Kidney (tissue), 14 donors: Measurements from ENCODE around the gene IQGAP3. TPM values are rescaled to one million over a fixed set of nuclear protein-coding genes. Genes with fewer than 3 reads are reported as not detected.

Experiments used
- DNase-seq, 5 donors: peaks; one replicate each; pipeline ENCODE4 v3.0.0-alpha.2; 2013 to 2020
- FAIRE-seq: peaks from 2 replicates; lab custom pipeline; 2012; peaks lifted over from hg19 to GRCh38; lab: Jason Lieb, UNC
- H3K27ac ChIP-seq, 2 donors: one replicate each; pipeline ENCODE4 v1.7.0; 2013; ENCODE audit warnings: low read depth in 2 of 2, low read length in 2 of 2, inconsistent platforms in 1 of 2
- H3K27me3 ChIP-seq: one replicate; pipeline ENCODE4 v1.7.1; 2013; ENCODE audit warnings: low read length, inconsistent platforms; ENCODE audit not compliant: control insufficient read depth, insufficient read depth
- H3K36me3 ChIP-seq, 3 donors: one replicate each; pipeline versions ENCODE4 v1.7.0 to v1.7.1; 2013; ENCODE audit warnings: low read length in 3 of 3, control low read depth in 1 of 3, inconsistent platforms in 1 of 3; ENCODE audit not compliant: insufficient read depth in 3 of 3, control insufficient read depth in 2 of 3
- H3K4me1 ChIP-seq, 3 donors: one replicate each; pipeline versions ENCODE4 v1.7.0 to v1.7.1; 2013; ENCODE audit warnings: low read length in 3 of 3, inconsistent platforms in 1 of 3, low read depth in 1 of 3; ENCODE audit not compliant: control insufficient read depth in 2 of 3, insufficient read depth in 2 of 3
- H3K4me3 ChIP-seq, 3 donors: one replicate each; pipeline versions ENCODE4 v1.7.0 to v1.8.1; 2013; ENCODE audit warnings: low read length in 3 of 3, control low read depth in 1 of 3, inconsistent platforms in 1 of 3
- H3K9ac ChIP-seq, 3 donors: one replicate each; pipeline versions ENCODE4 v1.7.0 to v1.7.1; 2013; ENCODE audit warnings: low read length in 3 of 3, control low read depth in 1 of 3, inconsistent platforms in 1 of 3
- H3K9me3 ChIP-seq, 3 donors: one replicate each; pipeline versions ENCODE4 v1.7.0 to v1.7.1; 2013; ENCODE audit warnings: low read length in 3 of 3, control low read depth in 1 of 3, inconsistent platforms in 1 of 3; ENCODE audit not compliant: control insufficient read depth in 2 of 3, insufficient read depth in 1 of 3
- CTCF ChIP-seq: IDR thresholded peaks from 3 replicates; pipeline ENCODE4 v1.5.1; 2012; ENCODE audit warnings: mild to moderate bottlenecking, moderate library complexity, borderline replicate concordance; ENCODE audit not compliant: insufficient read depth; ENCODE audit errors: extremely low read depth
- intact Hi-C: fragments of 100-400 bp; cut with DNase I; formaldehyde crosslinking; loops from one replicate; pipeline ENCODE4 v1.11.1; 2022
- polyA plus RNA-seq: library from polyadenylated mRNA; stranded (reverse); fragments of 350-450 nt; fragmentation: Illumina TruSeq; extraction: RNeasy Lipid Tissue Mini Kit (QIAGEN cat#74804); gene quantifications from one replicate; pipeline ENCODE4 v1.2.3, GENCODE V29; 2014; ENCODE audit warnings: low read depth, low replicate concordance; ENCODE audit not compliant: insufficient read depth
- total RNA-seq: library from RNA; stranded (reverse); fragmentation: NEBNext Ultra II Directional; extraction: Animal tissue kit (Norgen Biotek cat#: 25700); gene quantifications from one replicate; pipeline ENCODE4 v1.2.1, GENCODE V29; 2021
- donor health status: control.
- donor health status: control.
- donor health status: control.
- donor health status: control.
- donor health status: control.
- donor health status: DM: yes; HTN: yes; CAD: no.
- donor health status: Normal renal cell carcinoma (clear cell type).

Gene IQGAP3
- total and polyA plus RNA-seq, 2 donors from 2014 or later = 0.13 to 1.7 TPM

- no peak for DNase-seq
- FAIRE-seq = no peak
- Histone ChIP-seq H3K4me1 (no peaks in the 10 kb centered on the region), H3K27me3 (no peaks in the 10 kb centered on the region), H3K4me3 (no peak overlapping the region), H3K36me3 (peaks cover 0 to 2% (median 0%) of the 10 kb centered on the region in 3 donors), H3K27ac (no peak overlapping the region), H3K9ac (no peak overlapping the region), H3K9me3 (no peaks in the 10 kb centered on the region)
- intact Hi-C loops = no loop called here
- TF ChIP-seq CTCF = no peak
These were observed 32.5 kb downstream of the IQGAP3 start for GRCh38 chr1:156539818-156540355.

GRCh38 chr1:156538711-156539440, 33.5 kb downstream of the IQGAP3 start:
- FAIRE-seq = no peak
- intact Hi-C loops = no loop called here
- TF ChIP-seq CTCF = no peak

GRCh38 chr1:156537027-156537426, 35.3 kb downstream of the IQGAP3 start:
- FAIRE-seq = no peak
- DNase-seq = no peak
- TF ChIP-seq CTCF = no peak

More at GRCh38 chr1:156538711-156539440, 33.5 kb downstream of the IQGAP3 start:
- Histone ChIP-seq H3K4me1 (no peaks in the 10 kb centered on the region), H3K9ac (no peak overlapping the region), H3K27me3 (no peaks in the 10 kb centered on the region), H3K36me3 (peaks cover 0 to 2% (median 0%) of the 10 kb centered on the region in 3 donors), H3K4me3 (no peak overlapping the region), H3K9me3 (no peaks in the 10 kb centered on the region), H3K27ac (no peak overlapping the region)
- no peak for DNase-seq

More at GRCh38 chr1:156537027-156537426, 35.3 kb downstream of the IQGAP3 start:
- H3K4me3 ChIP-seq = no peak overlapping the region
- no peak overlapping the region for H3K9ac ChIP-seq
- no peak overlapping the region for H3K27ac ChIP-seq
- peaks cover 0 to 2% (median 0%) of the 10 kb centered on the region in 3 donors for H3K36me3 ChIP-seq
- no peaks in the 10 kb centered on the region for H3K4me1 ChIP-seq
- intact Hi-C loops = no loop called here
- no peaks in the 10 kb centered on the region for H3K9me3 ChIP-seq
- no peaks in the 10 kb centered on the region for H3K27me3 ChIP-seq
